HepG2 (cell line): ENCODE data around the gene CCL27. TPM values are rescaled to one million over a fixed set of nuclear protein-coding genes. Genes with fewer than 3 reads are reported as not detected.

Experiments
- ATAC-seq: fragments of 200-7000 bp; cut with Tn5 transposase; 3 replicates; pipeline ENCODE4 v1.9.1; 2020; ENCODE audit warnings: mild to moderate bottlenecking, moderate library complexity
- BruUV-seq: library from RNA; stranded (reverse); fragments of 400-500 nt; replicated peaks from 2 replicates; lab custom pipeline; 2021; lab: Mats Ljungman, UMichigan
- CTCF ChIA-PET: fragments of 300-600 bp; formaldehyde crosslinking; extraction: SDS; loops from one replicate; lab custom pipeline; 2021; ENCODE audit warnings: low total read pairs, inconsistent platforms, low intra/inter-chr PET ratio; lab: Yijun Ruan, JAX
- POLR2A ChIA-PET: fragments of 350-600 bp; sonication (Branson Sonifier 250); formaldehyde crosslinking; loops from one replicate; lab custom pipeline; 2020; ENCODE audit warnings: antibody characterized with exemption, inconsistent platforms; lab: Yijun Ruan, JAX
- DNase-seq: peaks from one replicate; pipeline ENCODE4 v3.0.0-alpha.2; 2015; ENCODE audit warnings: low spot score
- FAIRE-seq: peaks from 3 replicates; lab custom pipeline; 2011; peaks lifted over from hg19 to GRCh38; lab: Jason Lieb, UNC
- H2AFZ ChIP-seq: one replicate; pipeline ENCODE4 v1.6.1; 2011; ENCODE audit warnings: low read length, inconsistent platforms
- H3K27ac ChIP-seq: fragments of 300-600 bp; 3 replicates; pipeline ENCODE4 v1.8.0; 2011; ENCODE audit warnings: mixed run types, mild to moderate bottlenecking, mixed read lengths, low read length, inconsistent platforms; ENCODE audit not compliant: insufficient read depth; ENCODE audit errors: extremely low read length
- H3K27me3 ChIP-seq, 2 experiments: fragments of 200-600 bp in 1 of 2; 2 replicates in 1 of 2; 3 replicates in 1 of 2; pipeline versions ENCODE4 v1.6.0 to v1.8.0; 2011; ENCODE audit warnings: low read length in 2 of 2, mild to moderate bottlenecking in 2 of 2, moderate library complexity in 2 of 2, inconsistent platforms in 1 of 2; ENCODE audit not compliant: insufficient read depth in 2 of 2, control insufficient read depth in 1 of 2
- H3K36me3 ChIP-seq, 2 experiments: fragments of 200-600 bp in 1 of 2; replicated peaks in 1 of 2; 2 replicates in 1 of 2; 3 replicates in 1 of 2; pipeline versions ENCODE4 v1.5.1 to v1.8.0; 2011; ENCODE audit warnings: low read length in 2 of 2, inconsistent platforms in 1 of 2; ENCODE audit not compliant: insufficient read depth in 2 of 2, control insufficient read depth in 1 of 2
- H3K4me1 ChIP-seq: 2 replicates; pipeline ENCODE4 v1.5.1; 2012; ENCODE audit warnings: low read length, inconsistent platforms; ENCODE audit not compliant: insufficient read depth
- H3K4me2 ChIP-seq: 2 replicates; pipeline ENCODE4 v1.6.0; 2011; ENCODE audit warnings: low read depth, low read length, inconsistent platforms
- H3K4me3 ChIP-seq, 3 experiments: fragments of 200-600 bp in 1 of 3; sonication (generic), shearing (Covaris generic) in 1 of 3; replicated peaks in 1 of 3; 2 replicates each; pipeline ENCODE4 v1.5.1; 2011 to 2016; ENCODE audit warnings: low read length in 3 of 3, inconsistent platforms in 2 of 3, low read depth in 2 of 3, mild to moderate bottlenecking in 2 of 3, control low read depth in 1 of 3, mixed read lengths in 1 of 3; ENCODE audit not compliant: insufficient read depth in 1 of 3
- H3K79me2 ChIP-seq: one replicate; pipeline ENCODE4 v1.6.1; 2011; ENCODE audit warnings: low read length, inconsistent platforms; ENCODE audit not compliant: insufficient read depth
- H3K9ac ChIP-seq: 2 replicates; pipeline ENCODE4 v1.6.0; 2011; ENCODE audit warnings: mild to moderate bottlenecking, low read depth, low read length, inconsistent platforms; ENCODE audit not compliant: insufficient read depth
- H3K9me3 ChIP-seq: 2 replicates; pipeline ENCODE4 v1.5.1; 2012; ENCODE audit warnings: mild to moderate bottlenecking, low read length
- H4K20me1 ChIP-seq: 2 replicates; pipeline ENCODE4 v1.6.0; 2011; ENCODE audit warnings: inconsistent platforms, mild to moderate bottlenecking, low read length, moderate library complexity; ENCODE audit not compliant: insufficient read depth
- AGO2 ChIP-seq: fragments of 200-400 bp; formaldehyde crosslinking; optimal IDR thresholded peaks from 2 replicates; pipeline ENCODE3; 2017; ENCODE audit warnings: mild to moderate bottlenecking, low read depth, low read length, moderate library complexity
- FOSL1 ChIP-seq: sonication (generic); formaldehyde crosslinking; IDR thresholded peaks from 2 replicates; pipeline ENCODE4 v1.9.0; 2021; ENCODE audit warnings: missing genetic modification reagents, borderline replicate concordance
- PAX8 ChIP-seq: sonication (generic); formaldehyde crosslinking; IDR thresholded peaks from 2 replicates; pipeline ENCODE4 v1.8.0; 2022; ENCODE audit warnings: mild to moderate bottlenecking, missing genetic modification reagents, borderline replicate concordance
- PRDM15 ChIP-seq: sonication (generic); formaldehyde crosslinking; IDR thresholded peaks from 2 replicates; pipeline ENCODE4 v1.4.0; 2020; ENCODE audit warnings: missing genetic modification reagents
- WGBS: methylation state at CpG from one replicate; pipeline ENCODE4 v1.1.6; 2017; ENCODE audit warnings: low lambda C conversion rate; 5-methylcytosine and 5-hydroxymethylcytosine counted together
- in situ Hi-C: cut with HindIII; loops from 2 replicates; pipeline ENCODE4 v1.10.0; 2017; ENCODE audit warnings: low pct_unique_long_range_greater_than_20kb; ENCODE audit not compliant: extremely low pct_ligation_motif_present
- intact Hi-C: fragments of 100-400 bp; cut with micrococcal nuclease; formaldehyde crosslinking; loops from one replicate; pipeline ENCODE4 v1.10.0; 2022; ENCODE audit not compliant: unreplicated experiment
- polyA plus RNA-seq, 8 experiments: library from polyadenylated mRNA; depleted of rRNA in 3 of 8; stranded (reverse) in 7 of 8; unstranded in 1 of 8; fragments of >200 nt; fragmentation: Illumina TruSeq in 4 of 8; extraction: Trizol in 4 of 8; gene quantifications; 2 replicates each; pipeline versions ENCODE4 v1.2.1 to v1.2.3, GENCODE V29; 2011 to 2016; ENCODE audit warnings: low read depth in 4 of 8, missing spikeins in 1 of 8, mixed read lengths in 1 of 8; ENCODE audit not compliant: insufficient read depth in 1 of 8
- total RNA-seq, 5 experiments: library from RNA; depleted of rRNA; stranded (reverse); fragments of >200 nt; fragmentation: Illumina TruSeq; extraction: Trizol; gene quantifications; 2 replicates each; pipeline ENCODE4 v1.2.3, GENCODE V29; 2016; ENCODE audit warnings: low read depth in 1 of 5
- TF ChIP-seq, protein P1 (sequence below): sonication (generic); formaldehyde crosslinking; IDR thresholded peaks from 2 replicates; pipeline ENCODE4 v1.9.0; 2021; ENCODE audit warnings: mild to moderate bottlenecking, missing genetic modification reagents

Gene CCL27
- total and polyA plus RNA-seq, 2 of the 13 experiments (the other 11 are each of a cell fraction or from before 2014, with no cell fraction given): not detected

- TF ChIP-seq, protein P1, sequence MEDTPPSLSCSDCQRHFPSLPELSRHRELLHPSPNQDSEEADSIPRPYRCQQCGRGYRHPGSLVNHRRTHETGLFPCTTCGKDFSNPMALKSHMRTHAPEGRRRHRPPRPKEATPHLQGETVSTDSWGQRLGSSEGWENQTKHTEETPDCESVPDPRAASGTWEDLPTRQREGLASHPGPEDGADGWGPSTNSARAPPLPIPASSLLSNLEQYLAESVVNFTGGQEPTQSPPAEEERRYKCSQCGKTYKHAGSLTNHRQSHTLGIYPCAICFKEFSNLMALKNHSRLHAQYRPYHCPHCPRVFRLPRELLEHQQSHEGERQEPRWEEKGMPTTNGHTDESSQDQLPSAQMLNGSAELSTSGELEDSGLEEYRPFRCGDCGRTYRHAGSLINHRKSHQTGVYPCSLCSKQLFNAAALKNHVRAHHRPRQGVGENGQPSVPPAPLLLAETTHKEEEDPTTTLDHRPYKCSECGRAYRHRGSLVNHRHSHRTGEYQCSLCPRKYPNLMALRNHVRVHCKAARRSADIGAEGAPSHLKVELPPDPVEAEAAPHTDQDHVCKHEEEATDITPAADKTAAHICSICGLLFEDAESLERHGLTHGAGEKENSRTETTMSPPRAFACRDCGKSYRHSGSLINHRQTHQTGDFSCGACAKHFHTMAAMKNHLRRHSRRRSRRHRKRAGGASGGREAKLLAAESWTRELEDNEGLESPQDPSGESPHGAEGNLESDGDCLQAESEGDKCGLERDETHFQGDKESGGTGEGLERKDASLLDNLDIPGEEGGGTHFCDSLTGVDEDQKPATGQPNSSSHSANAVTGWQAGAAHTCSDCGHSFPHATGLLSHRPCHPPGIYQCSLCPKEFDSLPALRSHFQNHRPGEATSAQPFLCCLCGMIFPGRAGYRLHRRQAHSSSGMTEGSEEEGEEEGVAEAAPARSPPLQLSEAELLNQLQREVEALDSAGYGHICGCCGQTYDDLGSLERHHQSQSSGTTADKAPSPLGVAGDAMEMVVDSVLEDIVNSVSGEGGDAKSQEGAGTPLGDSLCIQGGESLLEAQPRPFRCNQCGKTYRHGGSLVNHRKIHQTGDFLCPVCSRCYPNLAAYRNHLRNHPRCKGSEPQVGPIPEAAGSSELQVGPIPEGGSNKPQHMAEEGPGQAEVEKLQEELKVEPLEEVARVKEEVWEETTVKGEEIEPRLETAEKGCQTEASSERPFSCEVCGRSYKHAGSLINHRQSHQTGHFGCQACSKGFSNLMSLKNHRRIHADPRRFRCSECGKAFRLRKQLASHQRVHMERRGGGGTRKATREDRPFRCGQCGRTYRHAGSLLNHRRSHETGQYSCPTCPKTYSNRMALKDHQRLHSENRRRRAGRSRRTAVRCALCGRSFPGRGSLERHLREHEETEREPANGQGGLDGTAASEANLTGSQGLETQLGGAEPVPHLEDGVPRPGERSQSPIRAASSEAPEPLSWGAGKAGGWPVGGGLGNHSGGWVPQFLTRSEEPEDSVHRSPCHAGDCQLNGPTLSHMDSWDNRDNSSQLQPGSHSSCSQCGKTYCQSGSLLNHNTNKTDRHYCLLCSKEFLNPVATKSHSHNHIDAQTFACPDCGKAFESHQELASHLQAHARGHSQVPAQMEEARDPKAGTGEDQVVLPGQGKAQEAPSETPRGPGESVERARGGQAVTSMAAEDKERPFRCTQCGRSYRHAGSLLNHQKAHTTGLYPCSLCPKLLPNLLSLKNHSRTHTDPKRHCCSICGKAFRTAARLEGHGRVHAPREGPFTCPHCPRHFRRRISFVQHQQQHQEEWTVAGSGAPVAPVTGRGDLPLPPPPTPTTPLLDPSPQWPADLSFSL: no peak
- no peak for TF ChIP-seq PAX8 (CRISPR knock-in tag)
These were observed 11.1 kb downstream of the CCL27 start (continued) for GRCh38 chr9:34651321-34651720.

DNA sequence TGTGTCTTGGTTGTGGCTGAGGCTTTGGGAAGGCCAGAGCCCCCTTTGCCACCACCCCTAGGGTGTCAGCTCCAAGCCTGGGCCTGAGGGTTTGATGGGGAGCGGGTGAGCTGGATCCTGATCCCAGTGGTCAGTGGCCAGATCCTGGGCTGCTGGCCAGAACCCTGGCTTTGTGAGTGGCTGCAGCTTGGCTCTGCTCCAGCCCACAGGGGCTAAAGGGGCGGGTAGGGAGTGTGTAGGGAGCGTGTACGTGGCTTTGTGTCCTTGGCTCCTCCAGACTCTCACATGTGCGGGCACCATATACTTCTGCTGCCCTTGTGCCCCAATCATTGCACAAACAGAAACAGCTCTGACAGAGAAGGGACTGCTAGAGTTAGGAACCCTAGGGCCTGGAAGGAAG is 11.6 kb downstream of the CCL27 start:
- H3K36me3 ChIP-seq: peaks cover 8 to 18% of the 10 kb centered on the region in 2 experiments
- no TSS peak for BruUV-seq
- H3K4me3 ChIP-seq: no peak overlapping the region
- CTCF ChIA-PET: interaction anchor here (0.9 kb wide), 1 partner anchor 14 kb away, joined by 3 read pairs; no protein-coding TSS in a partner anchor
- FAIRE-seq (no peak), DNase-seq (no peak), ATAC-seq (no peak)
- POLR2A ChIA-PET: interaction anchor here (1.4 to 3.1 kb wide), 2 partner anchors 8 to 13 kb away, joined by 6 to 29 read pairs; partner anchors contain the start of gene SIGMAR1
- intact Hi-C loops: no loop called here
- peaks cover 62% of the 10 kb centered on the region for H3K4me1 ChIP-seq
- no peak for TF ChIP-seq FOSL1 (CRISPR knock-in tag)
- TF ChIP-seq AGO2: peak; percentile 19
- TF ChIP-seq PRDM15 (CRISPR knock-in tag): peak; percentile 79; the same call in 1 of the 2 replicates
- no peak overlapping the region for H2AFZ ChIP-seq
- peaks cover 16% of the 10 kb centered on the region for H3K79me2 ChIP-seq
- H4K20me1 ChIP-seq: no peaks in the 10 kb centered on the region
- H3K4me2 ChIP-seq: peak overlapping the region; percentile 100
- H3K27me3 ChIP-seq: no peaks in the 10 kb centered on the region; a peak in 3 of 5 replicates
- in situ Hi-C loops: no loop called here
- peak overlapping the region; percentile 68; the same call in 1 of the 2 replicates for H3K9ac ChIP-seq
- H3K27ac ChIP-seq: peak overlapping the region; percentile 75
- H3K9me3 ChIP-seq: no peaks in the 10 kb centered on the region
- 61% methylated on average over 5 of the region's 5 CpGs for WGBS
